ENCODE results near the gene B3GNT3.

GRCh38 chr19:17834350-17835181 is 39.6 kb downstream of the B3GNT3 start:
- TF ChIP-seq MAFK (IDR thresholded peaks at IDR 0.05; ENCODE audit: low read depth, low read length) (no peak), SP2 (IDR thresholded peaks at IDR 0.05; ENCODE audit: low read length) (no peak), POLR2AphosphoS5 (IDR thresholded peaks at IDR 0.05; ENCODE audit: low read depth, low read length) (no peak), CTCF (IDR thresholded peaks at IDR 0.05; ENCODE audit: control extremely low read depth in 1 of 3, insufficient read depth in 1 of 3, low read depth in 1 of 3, low read length in 3 of 3) (peak; percentile 38 to 43 (median 42); a peak in 3 of 4 replicates), TCF12 (IDR thresholded peaks at IDR 0.05; ENCODE audit: low read depth, low read length) (no peak), POLR2A (IDR thresholded peaks at IDR 0.05; ENCODE audit: control extremely low read depth in 1 of 2, low read depth in 2 of 2, low read length in 2 of 2) (no peak), CHD7 (IDR thresholded peaks at IDR 0.05; ENCODE audit: insufficient replicate concordance, low read length) (no peak)
